HG02623 (cell line): ENCODE data around the gene SLC2A6.

ENCODE experiments used
- ATAC-seq: cut with Tn5 transposase; IDR thresholded peaks from one replicate; pipeline ENCODE4 v1.9.1; 2021; ENCODE audit warnings: moderate library complexity; ENCODE audit not compliant: unreplicated experiment

SLC2A6 gene

DNA sequence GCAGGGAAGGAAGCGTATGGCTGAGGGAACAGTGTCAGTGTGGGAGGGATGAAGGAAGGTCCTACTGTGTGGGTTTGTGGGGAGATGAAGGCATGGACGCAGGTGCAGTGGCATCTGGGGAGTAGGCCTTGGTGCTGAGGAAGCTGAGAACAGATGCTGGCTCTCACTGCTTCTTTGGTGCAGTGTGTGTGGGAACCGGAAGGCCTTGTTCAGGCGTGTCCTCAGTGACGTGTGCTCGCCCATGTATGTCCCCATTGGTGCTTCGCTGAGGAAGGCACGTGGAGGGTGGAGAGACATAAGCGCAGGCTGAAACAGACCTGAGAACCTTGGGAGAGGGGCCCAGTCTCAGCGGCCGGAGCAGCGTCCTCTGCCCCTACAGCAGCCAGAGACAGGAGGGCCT is 38.0 kb downstream of the SLC2A6 start:
- ATAC-seq = no peak

DNA sequence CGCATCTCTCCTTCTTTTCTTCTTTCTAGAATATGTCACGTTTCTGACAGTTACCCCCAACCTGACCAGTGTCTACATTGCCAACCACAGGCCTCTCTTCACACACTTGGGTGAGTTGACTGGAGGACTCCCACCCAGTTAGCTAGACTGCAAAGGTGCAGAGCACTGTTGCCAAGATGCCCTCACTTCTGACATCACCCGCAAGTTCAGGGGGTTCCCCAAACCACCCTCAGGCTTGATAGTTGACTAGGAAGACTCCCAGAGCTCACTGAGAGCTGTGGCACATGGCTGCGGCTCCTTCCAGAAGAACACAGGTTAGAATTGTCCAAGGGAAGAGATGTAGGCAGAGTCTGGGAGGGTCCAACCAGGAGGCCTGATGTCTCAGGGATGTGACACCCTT is 39.6 kb downstream of the SLC2A6 start:
- no peak for ATAC-seq

DNA sequence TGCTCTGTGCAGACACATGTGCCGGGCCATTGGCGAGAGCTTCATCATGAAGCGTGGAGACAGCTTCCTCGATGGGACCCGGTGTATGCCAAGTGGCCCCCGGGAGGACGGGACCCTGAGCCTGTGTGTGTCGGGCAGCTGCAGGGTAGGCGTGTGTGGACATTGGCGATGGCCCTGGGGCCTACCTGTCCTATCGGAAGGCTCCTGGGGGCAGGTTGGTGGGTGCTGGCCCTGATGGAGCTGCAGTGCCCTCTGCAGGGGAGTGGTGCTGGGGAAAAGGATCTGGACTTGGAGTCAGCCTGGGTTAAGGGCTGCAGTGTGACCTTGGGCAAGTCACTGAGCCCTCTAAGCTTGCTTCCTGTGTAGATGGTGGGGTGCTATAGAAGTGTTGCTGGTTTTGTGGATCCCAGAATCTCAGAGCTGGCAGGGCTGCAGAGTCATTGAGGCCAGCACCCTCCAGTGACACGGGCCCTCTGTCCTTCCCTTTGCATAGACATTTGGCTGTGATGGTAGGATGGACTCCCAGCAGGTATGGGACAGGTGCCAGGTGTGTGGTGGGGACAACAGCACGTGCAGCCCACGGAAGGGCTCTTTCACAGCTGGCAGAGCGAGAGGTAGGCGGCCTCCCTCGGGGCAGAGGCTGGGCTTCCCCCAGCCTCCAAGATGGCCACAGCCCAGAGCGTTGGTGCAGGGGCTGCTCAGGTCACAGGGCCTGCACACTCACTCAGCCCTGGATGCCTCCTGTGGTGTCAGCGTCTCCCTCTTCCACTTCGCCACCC is 41.0 kb downstream of the SLC2A6 start:
- no peak for ATAC-seq

DNA sequence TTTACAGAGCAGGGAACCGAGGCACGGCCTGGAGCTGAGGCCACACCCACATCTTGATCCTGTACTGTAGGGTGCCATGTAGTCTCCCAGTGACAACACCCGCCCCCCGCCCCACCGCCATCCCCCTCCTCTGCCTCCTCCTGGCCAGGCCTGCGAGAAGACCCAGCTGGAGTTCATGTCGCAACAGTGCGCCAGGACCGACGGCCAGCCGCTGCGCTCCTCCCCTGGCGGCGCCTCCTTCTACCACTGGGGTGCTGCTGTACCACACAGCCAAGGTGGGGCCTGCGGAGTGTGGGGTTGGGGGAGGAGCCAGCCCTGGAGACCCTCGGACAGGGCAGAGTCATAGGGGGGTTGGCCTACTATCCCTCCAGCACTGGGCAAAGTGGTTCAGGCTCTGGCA is 42.2 kb downstream of the SLC2A6 start:
- no peak for ATAC-seq

DNA sequence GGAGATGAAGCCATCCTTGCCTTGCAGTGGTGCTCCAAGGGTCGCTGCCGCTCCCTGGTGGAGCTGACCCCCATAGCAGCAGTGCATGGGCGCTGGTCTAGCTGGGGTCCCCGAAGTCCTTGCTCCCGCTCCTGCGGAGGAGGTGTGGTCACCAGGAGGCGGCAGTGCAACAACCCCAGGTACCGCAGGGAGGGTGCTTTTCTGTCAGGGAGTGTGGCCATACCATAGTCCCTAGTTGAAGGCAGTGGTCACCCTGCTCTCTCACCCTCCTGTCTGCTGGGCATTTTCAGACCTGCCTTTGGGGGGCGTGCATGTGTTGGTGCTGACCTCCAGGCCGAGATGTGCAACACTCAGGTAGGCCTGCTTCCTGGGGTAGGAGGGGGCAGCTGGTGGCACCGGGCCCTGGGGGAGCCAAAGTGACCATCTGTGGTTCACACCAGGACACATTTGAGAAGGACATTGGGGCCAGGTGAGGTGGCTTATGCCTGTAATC is 45.5 kb downstream of the SLC2A6 start:
- ATAC-seq = no peak

DNA sequence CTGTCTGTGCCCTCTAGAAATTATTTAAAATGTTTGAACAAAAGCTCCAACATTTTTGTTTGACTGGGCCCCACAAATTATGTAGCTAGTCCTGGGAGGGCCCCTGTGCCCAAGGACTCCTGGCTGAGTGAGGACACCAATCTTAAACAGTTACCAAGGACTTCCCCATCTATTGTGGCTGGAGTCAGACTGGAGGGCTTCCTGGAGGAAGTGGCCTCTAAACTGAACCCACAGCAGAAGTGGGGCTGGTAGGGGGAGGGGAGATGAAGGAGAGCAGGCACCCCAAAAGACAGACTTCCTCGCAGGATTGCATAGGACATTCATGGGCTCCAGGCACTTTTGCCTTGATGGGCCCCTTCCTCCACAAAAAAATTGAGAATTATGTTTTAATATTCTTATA is 48.7 kb downstream of the SLC2A6 start:
- ATAC-seq = no peak

DNA sequence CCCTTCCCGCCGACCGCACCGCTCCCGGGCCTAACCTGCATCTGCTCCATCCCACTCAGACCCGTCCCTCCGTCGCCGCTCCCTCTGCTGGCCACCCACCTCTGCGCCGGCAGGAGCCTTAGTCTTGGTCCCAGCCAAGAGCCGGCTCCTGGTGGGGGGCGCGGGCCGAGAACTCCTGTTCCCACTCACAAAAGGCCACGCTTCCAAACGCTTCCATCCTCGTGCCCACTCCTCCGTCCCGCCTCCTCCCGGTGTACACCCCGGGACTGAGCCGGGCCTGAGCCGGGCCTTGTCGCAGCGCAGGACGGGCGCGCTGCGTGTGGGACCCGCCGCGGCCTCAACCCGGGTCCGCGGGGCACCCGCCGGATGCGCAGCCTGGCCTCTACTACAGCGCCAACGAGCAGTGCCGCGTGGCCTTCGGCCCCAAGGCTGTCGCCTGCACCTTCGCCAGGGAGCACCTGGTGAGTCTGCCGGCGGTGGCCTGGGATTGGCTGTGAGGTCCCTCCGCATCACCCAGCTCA is 49.2 kb downstream of the SLC2A6 start:
- ATAC-seq = no peak

DNA sequence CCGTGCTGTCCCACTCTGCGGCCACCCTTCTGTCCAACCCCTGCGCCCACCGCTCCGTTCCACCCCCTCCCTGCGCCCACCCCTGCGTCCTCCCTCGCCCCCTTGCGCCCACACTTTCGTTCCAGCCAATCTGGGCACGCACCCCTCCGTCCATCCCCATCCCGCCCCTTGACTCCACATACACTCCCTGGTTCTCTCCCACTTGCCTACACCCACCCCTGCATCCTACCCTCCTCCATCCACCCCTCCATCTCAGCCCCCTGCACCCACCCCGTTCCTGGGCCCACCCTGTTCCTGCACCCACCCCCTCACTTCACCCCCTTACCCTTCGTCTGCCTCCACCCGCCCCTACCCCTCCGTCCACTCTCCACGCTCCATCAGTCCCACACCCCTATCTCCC is 49.7 kb downstream of the SLC2A6 start:
- no peak for ATAC-seq

DNA sequence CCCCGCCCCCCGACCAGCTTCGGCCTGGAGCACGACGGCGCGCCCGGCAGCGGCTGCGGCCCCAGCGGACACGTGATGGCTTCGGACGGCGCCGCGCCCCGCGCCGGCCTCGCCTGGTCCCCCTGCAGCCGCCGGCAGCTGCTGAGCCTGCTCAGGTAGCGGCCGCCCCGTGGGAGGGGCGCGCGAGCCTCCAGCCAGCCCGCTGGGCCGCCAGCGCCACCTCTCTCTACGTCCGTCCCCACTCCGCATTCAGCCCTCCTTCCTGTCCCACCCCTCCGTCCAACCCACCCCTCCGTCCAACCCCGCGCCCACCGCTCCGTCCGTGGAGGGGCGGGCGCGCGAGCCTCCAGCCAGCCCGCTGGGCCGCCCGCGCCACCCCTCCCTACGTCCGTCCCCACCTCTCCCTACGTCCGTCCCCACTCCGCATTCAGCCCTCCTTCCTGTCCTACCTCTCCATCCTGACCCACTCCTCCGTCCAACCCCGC is 50.2 kb downstream of the SLC2A6 start:
- ATAC-seq = no peak

DNA sequence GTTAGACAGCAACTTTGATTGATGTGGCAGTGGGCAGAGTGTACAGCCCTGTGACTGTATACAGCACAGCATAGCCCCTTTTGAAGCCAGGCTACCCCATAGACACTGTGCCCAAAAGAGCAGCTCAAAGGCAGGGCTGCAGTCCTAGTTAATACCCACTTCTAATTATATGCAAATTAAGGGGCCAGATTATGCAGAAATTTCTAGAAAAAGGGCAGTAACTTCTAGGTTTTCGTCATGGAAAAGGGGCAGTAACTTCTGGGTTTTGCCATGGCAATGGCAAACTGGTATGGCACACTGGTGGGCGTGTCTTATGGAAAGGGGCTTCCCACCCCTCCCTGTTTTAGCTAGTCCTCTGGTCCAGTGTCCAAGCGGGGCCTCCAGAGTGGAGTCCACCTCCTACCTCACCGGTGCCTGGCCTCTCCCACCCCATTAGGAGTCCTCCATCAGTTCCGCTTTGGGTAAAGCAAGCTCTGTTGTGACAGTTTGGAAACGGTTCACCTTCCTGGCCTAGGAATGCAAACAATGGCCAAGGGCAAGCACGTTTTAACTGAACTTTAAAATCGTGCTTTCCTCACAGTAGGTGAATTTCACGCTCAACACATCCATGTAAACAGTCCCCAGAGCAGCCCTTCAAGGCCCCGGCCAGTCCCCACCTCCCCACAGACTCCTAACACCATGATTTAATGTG is 51.1 kb downstream of the SLC2A6 start:
- no peak for ATAC-seq

DNA sequence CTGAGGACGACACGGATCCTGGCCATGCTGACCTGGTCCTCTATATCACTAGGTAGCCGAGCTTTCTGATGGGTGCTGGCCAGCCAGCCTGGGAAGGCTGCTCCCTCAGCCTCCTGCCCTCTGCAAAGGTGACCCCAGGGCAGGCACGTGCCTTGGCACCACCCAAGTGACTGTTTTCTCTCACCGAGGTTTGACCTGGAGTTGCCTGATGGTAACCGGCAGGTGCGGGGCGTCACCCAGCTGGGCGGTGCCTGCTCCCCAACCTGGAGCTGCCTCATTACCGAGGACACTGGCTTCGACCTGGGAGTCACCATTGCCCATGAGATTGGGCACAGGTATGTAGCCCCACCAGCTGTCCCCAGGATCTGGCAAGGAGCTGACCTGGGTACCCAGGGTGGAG is 52.9 kb downstream of the SLC2A6 start:
- ATAC-seq = no peak

DNA sequence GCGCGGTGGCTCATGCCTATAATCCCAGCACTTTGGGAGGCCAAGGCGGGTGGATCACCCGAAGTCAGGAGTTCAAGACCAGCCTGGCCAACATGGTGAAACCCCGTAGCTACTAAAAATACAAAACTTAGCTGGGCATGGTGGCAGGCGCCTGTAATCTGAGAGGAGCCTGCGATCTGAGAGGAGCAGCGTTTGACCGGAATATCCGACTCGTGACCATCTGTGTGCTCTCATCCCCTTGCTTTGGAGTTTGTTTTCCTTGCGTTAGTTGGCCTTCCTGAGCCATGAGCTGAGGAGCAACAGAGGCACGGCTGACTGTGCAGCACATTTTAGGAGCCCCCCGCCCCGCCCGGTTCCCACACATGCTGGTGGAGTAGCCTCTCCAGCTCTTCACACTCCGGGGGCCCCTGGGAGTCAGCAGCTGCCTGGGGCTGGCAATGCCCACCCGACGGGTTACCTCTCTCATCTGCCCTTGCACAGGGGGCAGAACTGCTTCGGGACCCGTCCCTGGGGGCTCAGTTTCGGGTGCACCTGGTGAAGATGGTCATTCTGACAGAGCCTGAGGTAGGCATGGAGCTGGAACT is 53.8 kb downstream of the SLC2A6 start:
- ATAC-seq = no peak

DNA sequence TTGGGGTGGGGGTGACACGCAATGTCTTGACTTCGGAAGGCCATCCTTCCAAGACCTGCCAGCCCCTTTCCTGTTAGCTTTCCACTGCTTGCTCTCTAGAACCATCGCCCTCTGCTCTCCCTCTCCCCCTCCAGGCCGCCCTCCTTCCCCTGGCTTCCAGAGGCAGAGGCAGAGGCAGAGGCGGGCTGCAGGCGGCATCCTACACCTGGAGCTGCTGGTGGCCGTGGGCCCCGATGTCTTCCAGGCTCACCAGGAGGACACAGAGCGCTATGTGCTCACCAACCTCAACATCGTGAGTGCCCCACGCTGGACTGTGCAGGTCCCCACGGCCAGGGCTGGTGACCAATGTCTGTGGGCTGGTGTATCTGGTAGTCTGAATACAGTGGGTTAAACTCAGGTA is 54.7 kb downstream of the SLC2A6 start:
- ATAC-seq = no peak

DNA sequence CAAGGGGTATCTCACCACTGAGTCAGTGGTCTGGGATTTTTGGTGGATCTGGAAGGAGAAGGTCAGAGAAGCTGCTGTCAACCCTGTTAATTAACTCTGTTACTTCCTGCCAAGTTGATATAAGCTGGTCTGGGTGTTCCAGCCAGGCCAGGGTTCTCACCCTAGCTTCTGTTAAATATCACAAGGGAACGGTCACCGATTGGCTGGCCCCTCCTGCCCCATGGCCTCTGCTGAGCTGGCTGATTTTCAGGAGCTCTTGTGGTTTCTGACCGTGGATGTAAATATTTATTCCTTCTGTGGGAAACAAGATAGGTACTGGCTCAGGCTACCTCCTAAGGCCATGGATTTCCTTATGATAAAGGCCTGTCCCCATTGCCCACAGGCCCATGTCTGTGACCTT is 55.7 kb downstream of the SLC2A6 start:
- ATAC-seq = no peak

DNA sequence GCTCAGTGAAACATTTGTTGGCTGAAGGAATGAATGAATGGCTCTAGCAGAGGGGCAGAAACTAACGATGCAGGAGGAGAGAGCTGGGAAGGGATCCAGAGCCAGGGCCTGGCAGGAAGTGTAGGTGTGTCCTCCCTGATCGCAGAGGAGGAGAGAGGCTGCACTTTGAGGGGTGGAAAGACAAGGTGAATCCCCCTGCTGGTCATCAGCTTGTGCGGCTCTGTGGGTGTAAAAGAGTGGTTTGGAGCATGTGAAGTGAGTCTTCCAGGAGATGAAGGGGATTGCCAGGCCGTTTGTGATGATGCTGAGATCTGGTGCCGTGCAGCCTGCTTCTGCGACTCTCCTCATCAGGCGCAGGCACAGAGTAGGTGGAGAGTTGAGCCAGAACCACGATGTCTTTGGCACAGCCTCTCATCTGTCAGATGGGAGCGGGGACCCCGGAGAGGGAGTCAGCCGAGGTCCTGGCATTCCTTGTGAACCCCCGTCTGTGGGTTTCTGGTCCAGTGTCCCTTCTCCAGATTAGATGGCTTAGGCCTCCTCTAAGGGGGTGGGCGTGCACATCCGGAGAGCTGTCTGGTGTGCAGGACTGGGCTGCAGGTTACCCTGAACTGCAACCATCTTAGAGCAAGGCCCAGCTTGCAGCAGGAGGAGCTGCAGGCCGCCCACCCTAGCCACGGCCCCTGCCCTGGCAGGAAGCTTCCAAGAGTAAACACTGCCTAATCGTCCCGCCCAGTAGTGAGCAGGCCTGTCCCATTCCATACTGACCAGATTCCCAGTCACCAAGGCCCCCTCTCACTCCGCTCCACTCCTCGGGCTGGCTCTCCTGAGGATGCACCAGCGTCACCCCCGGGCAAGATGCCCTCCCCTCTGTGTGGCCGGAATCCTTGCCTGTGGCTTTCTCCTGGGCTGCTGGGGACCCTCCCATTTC is 57.0 kb downstream of the SLC2A6 start, which contains the start of gene ADAMTS13:
Gene ADAMTS13 (plus strand): TSS at position 753 of the 928 bp plus-strand sequence. CDS start 77 bp downstream, at position 830.
- no peak for ATAC-seq
